GM21717 (cell line): ENCODE results near the gene BRSK2.
"Not testable (repeated sequence)": the region's sequence is repeated elsewhere in the genome, so short reads cannot be mapped to it uniquely, and the experiment has no call there.

ENCODE experiments used
- ATAC-seq: cut with Tn5 transposase; IDR thresholded peaks from one replicate; pipeline ENCODE4 v1.9.1; 2021; ENCODE audit warnings: mild to moderate bottlenecking, moderate library complexity; ENCODE audit not compliant: unreplicated experiment

BRSK2 gene

GRCh38 chr11:1433568-1433967 lies 43.8 kb downstream of the BRSK2 start:
- ATAC-seq = no peak

GRCh38 chr11:1433977-1434640 lies 44.4 kb downstream of the BRSK2 start:
- no peak for ATAC-seq

- ATAC-seq = not testable (repeated sequence)
Measured at GRCh38 chr11:1435479-1435819, 45.7 kb downstream of the BRSK2 start.

GRCh38 chr11:1435820-1436467 lies 46.2 kb downstream of the BRSK2 start:
- ATAC-seq = no peak

GRCh38 chr11:1436468-1437039 lies 46.8 kb downstream of the BRSK2 start:
- no peak for ATAC-seq

GRCh38 chr11:1437500-1437899 lies 47.8 kb downstream of the BRSK2 start:
- ATAC-seq = no peak

- no peak for ATAC-seq
Measured at GRCh38 chr11:1438261-1438966, 48.7 kb downstream of the BRSK2 start.

GRCh38 chr11:1438967-1439330 lies 49.2 kb downstream of the BRSK2 start:
- no peak for ATAC-seq

- ATAC-seq = no peak
Measured at GRCh38 chr11:1439341-1439740, 49.6 kb downstream of the BRSK2 start.

- ATAC-seq = no peak
Measured at GRCh38 chr11:1440066-1440465, 50.3 kb downstream of the BRSK2 start.

GRCh38 chr11:1440496-1440895 lies 50.8 kb downstream of the BRSK2 start:
- ATAC-seq = no peak

GRCh38 chr11:1442163-1442562 lies 52.4 kb downstream of the BRSK2 start:
- no peak for ATAC-seq

- no peak for ATAC-seq
Measured at GRCh38 chr11:1442807-1443366, 53.2 kb downstream of the BRSK2 start.

GRCh38 chr11:1443737-1444136 lies 54.0 kb downstream of the BRSK2 start:
- ATAC-seq = no peak

- no peak for ATAC-seq
Measured at GRCh38 chr11:1444321-1444720, 54.6 kb downstream of the BRSK2 start.

GRCh38 chr11:1444823-1445422 lies 55.2 kb downstream of the BRSK2 start:
- ATAC-seq = no peak

GRCh38 chr11:1445741-1446445 lies 56.2 kb downstream of the BRSK2 start:
- no peak for ATAC-seq

GRCh38 chr11:1446623-1447022 lies 56.9 kb downstream of the BRSK2 start:
- no peak for ATAC-seq

- no peak for ATAC-seq
Measured at GRCh38 chr11:1447845-1448825, 58.4 kb downstream of the BRSK2 start.
